IMR-90 (cell line): ENCODE measurements around the gene ABTB2. TPM values are rescaled to one million over a fixed set of nuclear protein-coding genes. Genes with fewer than 3 reads are reported as not detected.

Experiments used
- ATAC-seq: fragments of 200-7000 bp; cut with Tn5 transposase; 2 replicates; pipeline ENCODE4 v1.9.1; 2020; ENCODE audit warnings: low read depth, mild to moderate bottlenecking, moderate library complexity
- BruUV-seq: library from RNA; stranded (reverse); fragments of 400-500 nt; replicated peaks from 2 replicates; lab custom pipeline; 2021; lab: Mats Ljungman, UMichigan
- CTCF ChIA-PET: fragments of 300-600 bp; formaldehyde crosslinking; extraction: SDS; loops from one replicate; lab custom pipeline; 2021; ENCODE audit warnings: antibody characterized with exemption; lab: Yijun Ruan, JAX
- POLR2A ChIA-PET: fragments of 300-600 bp; sonication (Branson Sonifier 250); formaldehyde crosslinking; loops from one replicate; lab custom pipeline; 2022; ENCODE audit warnings: antibody characterized with exemption; ENCODE audit not compliant: unreplicated experiment; lab: Charles Lee
- DNase-seq: peaks from one replicate; pipeline ENCODE4 v3.0.0; 2013
- H2AFZ ChIP-seq: replicated peaks from 2 replicates; pipeline ENCODE3; 2013; ENCODE audit warnings: low read length, mild to moderate bottlenecking; ENCODE audit not compliant: poor library complexity
- H2AK5ac ChIP-seq: 2 replicates; pipeline ENCODE4 v1.6.1; 2013; ENCODE audit warnings: low read depth, low read length, inconsistent platforms
- H2AK9ac ChIP-seq: replicated peaks from 2 replicates; pipeline ENCODE3; 2013; ENCODE audit warnings: mild to moderate bottlenecking, low read depth, low read length, moderate library complexity; ENCODE audit not compliant: poor library complexity
- H2BK120ac ChIP-seq: 2 replicates; pipeline ENCODE4 v1.6.1; 2013; ENCODE audit warnings: low read depth, low read length, inconsistent platforms
- H2BK15ac ChIP-seq: 3 replicates; pipeline ENCODE4 v1.6.1; 2013; ENCODE audit warnings: low read depth, low read length, inconsistent platforms
- H2BK20ac ChIP-seq: 2 replicates; pipeline ENCODE4 v1.6.1; 2013; ENCODE audit warnings: low read depth, mild to moderate bottlenecking, inconsistent platforms, low read length, moderate library complexity
- H2BK5ac ChIP-seq: 2 replicates; pipeline ENCODE4 v1.6.1; 2013; ENCODE audit warnings: mild to moderate bottlenecking, low read depth, low read length, inconsistent platforms; ENCODE audit not compliant: poor library complexity, severe bottlenecking
- H3K14ac ChIP-seq: replicated peaks from 2 replicates; pipeline ENCODE4 v1.6.1; 2013; ENCODE audit warnings: low read depth, low read length, inconsistent platforms
- H3K18ac ChIP-seq: 2 replicates; pipeline ENCODE4 v1.6.1; 2013; ENCODE audit warnings: low read depth, low read length, control low read depth
- H3K23ac ChIP-seq: 2 replicates; pipeline ENCODE4 v1.6.1; 2013; ENCODE audit warnings: low read depth, low read length, inconsistent platforms
- H3K27ac ChIP-seq: 2 replicates; pipeline ENCODE4 v1.5.1; 2013; ENCODE audit warnings: mild to moderate bottlenecking, control low read depth, low read length; ENCODE audit not compliant: insufficient read depth
- H3K27me3 ChIP-seq: 2 replicates; pipeline ENCODE4 v1.6.1; 2013; ENCODE audit warnings: low read length; ENCODE audit not compliant: control insufficient read depth, insufficient read depth
- H3K36me3 ChIP-seq: 2 replicates; pipeline ENCODE4 v1.6.1; 2013; ENCODE audit warnings: low read length, mixed read lengths; ENCODE audit not compliant: control insufficient read depth, insufficient read depth
- H3K4ac ChIP-seq: 2 replicates; pipeline ENCODE4 v1.6.1; 2013; ENCODE audit warnings: low read depth, low read length, inconsistent platforms
- H3K4me1 ChIP-seq: 2 replicates; pipeline ENCODE4 v1.6.1; 2013; ENCODE audit warnings: low read length, mixed read lengths; ENCODE audit not compliant: control insufficient read depth, insufficient read depth
- H3K4me2 ChIP-seq: 2 replicates; pipeline ENCODE4 v1.6.1; 2013; ENCODE audit warnings: low read depth, mild to moderate bottlenecking, control low read depth, low read length, moderate library complexity
- H3K4me3 ChIP-seq: 2 replicates; pipeline ENCODE4 v1.5.1; 2013; ENCODE audit warnings: low read depth, mild to moderate bottlenecking, control low read depth, low read length, moderate library complexity; ENCODE audit not compliant: insufficient read depth
- H3K56ac ChIP-seq: 2 replicates; pipeline ENCODE4 v1.6.1; 2013; ENCODE audit warnings: low read length, inconsistent platforms; ENCODE audit not compliant: insufficient read depth; ENCODE audit errors: extremely low read depth
- H3K79me1 ChIP-seq, 2 experiments: 2 replicates each; pipeline ENCODE4 v1.6.1; 2013; ENCODE audit warnings: low read length in 2 of 2, inconsistent platforms in 1 of 2, low read depth in 1 of 2
- H3K9ac ChIP-seq: 2 replicates; pipeline ENCODE4 v1.6.1; 2013; ENCODE audit warnings: low read depth, low read length, control low read depth
- H3K9me1 ChIP-seq: 2 replicates; pipeline ENCODE4 v1.6.1; 2013; ENCODE audit warnings: low read length, inconsistent platforms; ENCODE audit not compliant: insufficient read depth
- H3K9me3 ChIP-seq: 2 replicates; pipeline ENCODE4 v1.6.1; 2013; ENCODE audit warnings: low read length; ENCODE audit not compliant: control insufficient read depth, insufficient read depth
- H4K20me1 ChIP-seq: 2 replicates; pipeline ENCODE4 v1.6.1; 2013; ENCODE audit warnings: low read length, inconsistent platforms; ENCODE audit not compliant: insufficient read depth
- H4K5ac ChIP-seq: 2 replicates; pipeline ENCODE4 v1.6.1; 2013; ENCODE audit warnings: mild to moderate bottlenecking, low read depth, low read length, control low read depth
- H4K8ac ChIP-seq, 2 experiments: 2 replicates each; pipeline ENCODE4 v1.6.1; 2013; ENCODE audit warnings: low read depth in 2 of 2, low read length in 2 of 2, control low read depth in 1 of 2, inconsistent platforms in 1 of 2
- H4K91ac ChIP-seq: 2 replicates; pipeline ENCODE4 v1.6.1; 2013; ENCODE audit warnings: low read depth, low read length, inconsistent platforms; ENCODE audit not compliant: insufficient read depth
- CEBPB ChIP-seq: IDR thresholded peaks from 2 replicates; pipeline ENCODE4 v1.6.1; 2012; ENCODE audit warnings: low read depth, low read length, improper control_type of control experiment
- CTCF ChIP-seq: conservative IDR thresholded peaks from 2 replicates; pipeline ENCODE4 v1.5.1; 2012; ENCODE audit warnings: mild to moderate bottlenecking, low read depth, low read length, improper control_type of control experiment
- FOS ChIP-seq: fragments of 150-350 bp; IDR thresholded peaks from 2 replicates; pipeline ENCODE4 v1.6.1; 2016; ENCODE audit warnings: low read depth, low read length
- MAFK ChIP-seq: IDR thresholded peaks from 2 replicates; pipeline ENCODE4 v1.6.1; 2012; ENCODE audit warnings: low read depth, low read length, improper control_type of control experiment
- MAZ ChIP-seq: IDR thresholded peaks from 2 replicates; pipeline ENCODE4 v1.6.1; 2012; ENCODE audit warnings: low read depth, mild to moderate bottlenecking, low read length, improper control_type of control experiment, moderate library complexity, borderline replicate concordance
- SMC3 ChIP-seq: fragments of 150-350 bp; IDR thresholded peaks from 2 replicates; pipeline ENCODE4 v1.6.1; 2016; ENCODE audit warnings: low read depth, mild to moderate bottlenecking, antibody characterized with exemption, low read length, moderate library complexity
- USF2 ChIP-seq: fragments of 150-350 bp; IDR thresholded peaks from 2 replicates; pipeline ENCODE4 v1.6.1; 2017; ENCODE audit warnings: mild to moderate bottlenecking, antibody characterized with exemption, low read length, low read depth
- WGBS, 2 experiments: methylation state at CpG; one replicate each; pipeline versions ENCODE4 v1.1.5 to v1.1.7; 2013; ENCODE audit warnings: missing lambda C conversion rate in 2 of 2; ENCODE audit not compliant: insufficient read length in 1 of 2; ENCODE audit errors: extremely low coverage in 2 of 2; 5-methylcytosine and 5-hydroxymethylcytosine counted together
- dilution Hi-C: fragments of 300-500 bp; cut with HindIII; formaldehyde crosslinking; loops from one replicate; pipeline ENCODE4 v1.14.3; 2018; ENCODE audit warnings: low sequenced_read_pairs; ENCODE audit not compliant: unreplicated experiment
- in situ Hi-C: fragments of 300-500 bp; cut with MboI; formaldehyde crosslinking; loops from 3 replicates; pipeline ENCODE4 v1.14.3; 2019; ENCODE audit warnings: low sequenced_read_pairs, inconsistent platforms, mixed read lengths
- intact Hi-C: fragments of 100-400 bp; cut with micrococcal nuclease; formaldehyde crosslinking; loops from 2 replicates; pipeline ENCODE4 v1.10.0; 2022
- polyA plus RNA-seq, 3 experiments: library from polyadenylated mRNA; depleted of rRNA; stranded (reverse); fragments of >200 nt; gene quantifications; 2 replicates each; pipeline ENCODE4 v1.2.3, GENCODE V29; 2012; ENCODE audit warnings: low replicate concordance in 1 of 3
- total RNA-seq: library from RNA; depleted of rRNA; stranded (reverse); fragments of >200 nt; gene quantifications from 2 replicates; pipeline ENCODE4 v1.2.3, GENCODE V29; 2012

The ABTB2 gene
- total and polyA plus RNA-seq, 2 of the 4 experiments (the other 2 are of a cell fraction) = 0.18 to 2.0 TPM

DNA sequence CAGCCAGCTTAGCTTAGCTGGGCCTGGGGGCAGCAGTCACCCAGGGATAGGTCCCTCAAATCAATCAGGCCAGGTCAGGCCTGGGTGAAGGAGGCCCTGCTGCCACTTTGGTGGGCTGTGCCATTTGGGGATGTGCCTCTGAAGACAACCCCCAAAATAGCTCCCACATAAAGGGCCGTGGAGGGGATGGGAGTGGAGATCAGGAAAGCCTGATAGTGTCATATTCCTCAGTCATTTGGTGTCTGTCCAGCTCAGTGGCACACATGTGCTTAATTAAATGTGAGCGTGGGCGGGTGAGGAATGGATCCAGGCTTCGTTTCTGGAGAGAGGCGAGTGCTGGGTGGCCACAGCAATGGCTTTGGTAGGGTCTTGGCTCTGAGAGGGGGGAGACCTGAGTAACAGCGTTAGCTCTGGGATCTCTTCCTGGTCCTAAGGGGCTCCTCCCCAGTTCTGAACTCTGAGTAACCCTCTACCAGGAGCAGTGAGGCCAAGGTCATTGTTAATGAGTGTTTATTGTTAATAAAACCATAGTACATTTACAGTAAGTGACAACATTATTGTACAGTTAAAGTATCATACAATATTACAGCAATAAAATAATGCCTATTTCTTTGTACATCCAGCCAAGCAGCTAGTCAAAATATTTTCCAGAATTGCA lies 207.2 kb downstream of the ABTB2 start:
- Histone ChIP-seq H2BK5ac (no peak overlapping the region), H3K36me3 (peaks cover 39% of the 10 kb centered on the region), H3K56ac (no peak overlapping the region), H3K14ac (no peak overlapping the region), H4K91ac (no peak overlapping the region), H2AFZ (no peak overlapping the region), H2AK9ac (no peak overlapping the region), H3K9ac (no peak overlapping the region), H2BK20ac (no peak overlapping the region), H3K4me2 (no peak overlapping the region), H3K4ac (no peak overlapping the region), H3K27me3 (no peaks in the 10 kb centered on the region), H3K79me1 (no peaks in the 10 kb centered on the region; a peak in 1 of 4 replicates), H2BK120ac (no peak overlapping the region), H2BK15ac (no peak overlapping the region), H4K20me1 (no peaks in the 10 kb centered on the region), H3K4me1 (peaks cover 2% of the 10 kb centered on the region; the same call in 1 of the 2 replicates), H4K5ac (no peak overlapping the region), H3K9me1 (no peaks in the 10 kb centered on the region), H3K18ac (no peak overlapping the region), H3K9me3 (no peaks in the 10 kb centered on the region), H2AK5ac (no peak overlapping the region), H3K4me3 (no peak overlapping the region), H3K27ac (no peak overlapping the region), H4K8ac (no peak overlapping the region), H3K23ac (no peak overlapping the region)
- ChIA-PET CTCF (interaction anchor here (0.6 to 1.5 kb wide), 3 partner anchors 16 to 22 kb away, joined by 3 to 4 read pairs (median 3); no protein-coding TSS in a partner anchor), POLR2A (no interaction called here)
- TF ChIP-seq MAZ = no peak
- no peak for TF ChIP-seq CEBPB
- no peak for TF ChIP-seq FOS
- TF ChIP-seq MAFK = no peak
- no peak for TF ChIP-seq CTCF
- TF ChIP-seq SMC3 = no peak
- no peak for TF ChIP-seq USF2
- dilution Hi-C loops (no loop called here), in situ Hi-C loops (no loop called here), intact Hi-C loops (loop anchor here (1.0 kb wide), 1 partner anchor 209 kb away; no protein-coding TSS in a partner anchor)
- DNase-seq (no peak), ATAC-seq (no peak)
- BruUV-seq = no TSS peak
- no CpG with 5 or more reads among the region's 6 CpGs for WGBS, 2 experiments
